Cardiac septum (tissue), 1 donor: Measurements from ENCODE around the gene TEX44. TPM values are rescaled to one million over a fixed set of nuclear protein-coding genes. Genes with fewer than 3 reads are reported as not detected.

Experiments used
- total RNA-seq: library from RNA; stranded (reverse); fragmentation: NEBNext Ultra II Directional; extraction: Animal tissue kit (Norgen Biotek cat#: 25700); gene quantifications from one replicate; pipeline ENCODE4 v1.2.1, GENCODE V29; 2021
- donor health status: DM: no; HTN: no; CAD: no.

TEX44 gene
- total RNA-seq, 1 donor from 2014 or later: not detected

Other genes with a start within 250 kb of the TEX44 start
- 5.4 TPM for gene B3GNT7, start 197.2 kb upstream of the TEX44 start, total RNA-seq
- gene NCL, start 128.4 kb upstream of the TEX44 start, total RNA-seq: 299 TPM
- 0.22 TPM for gene NMUR1, start 62.4 kb upstream of the TEX44 start, total RNA-seq
- gene PTMA, start 115.7 kb downstream of the TEX44 start, total RNA-seq: 256 TPM
- gene PDE6D, start 188.4 kb downstream of the TEX44 start, total RNA-seq: 17.9 TPM
- 23.4 TPM for gene COPS7B, start 193.6 kb downstream of the TEX44 start, total RNA-seq